A549 (cell line): ENCODE measurements around the gene RANBP2.
"Not testable (repeated sequence)": the region's sequence is repeated elsewhere in the genome, so short reads cannot be mapped to it uniquely, and the experiment has no call there.

Experiments
- NPAS2 ChIP-seq: fragments of 250-450 bp; sonication (Bioruptor Pico); IDR thresholded peaks from 2 replicates; pipeline ENCODE4 v1.8.0; 2022; ENCODE audit warnings: mild to moderate bottlenecking, moderate library complexity, borderline replicate concordance
- POLR2A ChIP-seq: IDR thresholded peaks from 2 replicates; pipeline ENCODE4 v1.6.1; 2012; ENCODE audit warnings: mild to moderate bottlenecking, low read length
- TF ChIP-seq, protein P1 (sequence below): fragments of >200 bp; sonication (Bioruptor Twin); formaldehyde crosslinking; IDR thresholded peaks from 3 replicates; pipeline ENCODE4 v1.5.1; 2016

DNA sequence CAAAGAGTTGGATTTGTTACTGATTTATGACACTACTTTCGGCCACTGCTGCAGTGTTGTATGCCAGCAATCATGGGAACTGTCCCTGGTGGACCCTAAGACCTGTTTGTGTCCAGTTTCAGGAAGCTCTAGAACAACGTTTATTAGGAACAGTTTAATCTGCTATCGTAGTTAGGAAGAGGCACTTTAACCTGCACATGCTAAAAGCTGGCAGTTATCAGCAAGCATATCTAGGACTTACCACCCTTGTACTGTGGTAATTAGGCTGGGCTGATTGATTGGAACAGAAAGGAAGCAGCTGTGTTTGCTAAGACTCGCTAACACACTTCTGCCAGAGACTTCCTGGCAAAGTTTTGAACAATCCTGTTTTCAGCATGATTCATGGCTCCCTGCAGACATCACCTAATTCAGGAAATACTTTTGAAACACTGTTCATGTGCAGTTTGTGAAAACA, 41.1 kb upstream of the RANBP2 start:
- TF ChIP-seq, protein P1, sequence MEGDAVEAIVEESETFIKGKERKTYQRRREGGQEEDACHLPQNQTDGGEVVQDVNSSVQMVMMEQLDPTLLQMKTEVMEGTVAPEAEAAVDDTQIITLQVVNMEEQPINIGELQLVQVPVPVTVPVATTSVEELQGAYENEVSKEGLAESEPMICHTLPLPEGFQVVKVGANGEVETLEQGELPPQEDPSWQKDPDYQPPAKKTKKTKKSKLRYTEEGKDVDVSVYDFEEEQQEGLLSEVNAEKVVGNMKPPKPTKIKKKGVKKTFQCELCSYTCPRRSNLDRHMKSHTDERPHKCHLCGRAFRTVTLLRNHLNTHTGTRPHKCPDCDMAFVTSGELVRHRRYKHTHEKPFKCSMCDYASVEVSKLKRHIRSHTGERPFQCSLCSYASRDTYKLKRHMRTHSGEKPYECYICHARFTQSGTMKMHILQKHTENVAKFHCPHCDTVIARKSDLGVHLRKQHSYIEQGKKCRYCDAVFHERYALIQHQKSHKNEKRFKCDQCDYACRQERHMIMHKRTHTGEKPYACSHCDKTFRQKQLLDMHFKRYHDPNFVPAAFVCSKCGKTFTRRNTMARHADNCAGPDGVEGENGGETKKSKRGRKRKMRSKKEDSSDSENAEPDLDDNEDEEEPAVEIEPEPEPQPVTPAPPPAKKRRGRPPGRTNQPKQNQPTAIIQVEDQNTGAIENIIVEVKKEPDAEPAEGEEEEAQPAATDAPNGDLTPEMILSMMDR = not testable (repeated sequence)
- TF ChIP-seq POLR2A; NPAS2 (CRISPR knock-in tag): not testable (repeated sequence)
